G401 (cell line): ENCODE results near the gene CARS1. TPM values are rescaled to one million over a fixed set of nuclear protein-coding genes. Genes with fewer than 3 reads are reported as not detected.

Source experiments
- DNase-seq: peaks from one replicate; pipeline ENCODE4 v3.0.0-alpha.2; 2015; ENCODE audit warnings: low spot score
- in situ Hi-C: cut with HindIII; loops from 2 replicates; pipeline ENCODE4 v1.10.0; 2016; ENCODE audit warnings: low sequenced_read_pairs, mixed read lengths
- total RNA-seq: library from RNA; depleted of rRNA; stranded (reverse); fragments of >200 nt; shearing (Covaris generic); gene quantifications from 2 replicates; pipeline ENCODE4 v1.2.3, GENCODE V29; 2014; rRNA removed

Gene CARS1
- total RNA-seq = 23.2 and 24.0 TPM in 2 replicates

GRCh38 chr11:3057069-3057963 lies at the start of gene CARS1:
TSS of gene CARS1 (minus strand) at chr11:3057423. CDS start at chr11:3057367, 56 bp downstream.
- peak; percentile 93 for DNase-seq
- in situ Hi-C loops = no loop called here

GRCh38 chr11:3105791-3106735 lies 48.8 kb upstream of the CARS1 start:
- no peak for DNase-seq
- in situ Hi-C loops = no loop called here

- in situ Hi-C loops = no loop called here
Observed at GRCh38 chr11:3104961-3105790, 48.0 kb upstream of the CARS1 start.

GRCh38 chr11:3104051-3104714 lies 47.0 kb upstream of the CARS1 start:
- in situ Hi-C loops = no loop called here
- no peak for DNase-seq

More at GRCh38 chr11:3104961-3105790, 48.0 kb upstream of the CARS1 start:
- no peak for DNase-seq

GRCh38 chr11:3103076-3103475 lies 45.9 kb upstream of the CARS1 start:
- DNase-seq = no peak

GRCh38 chr11:3102641-3102921 lies 45.4 kb upstream of the CARS1 start:
- no peak for DNase-seq
- in situ Hi-C loops = no loop called here

More at GRCh38 chr11:3103076-3103475, 45.9 kb upstream of the CARS1 start:
- in situ Hi-C loops = no loop called here

- no peak for DNase-seq
- in situ Hi-C loops = no loop called here
Observed at GRCh38 chr11:3101921-3102640, 44.9 kb upstream of the CARS1 start.

GRCh38 chr11:3099178-3099577 lies 42.0 kb upstream of the CARS1 start:
- no peak for DNase-seq
- in situ Hi-C loops = no loop called here

GRCh38 chr11:3096909-3097530 lies 39.8 kb upstream of the CARS1 start:
- no peak for DNase-seq
- in situ Hi-C loops = no loop called here

- in situ Hi-C loops = no loop called here
- DNase-seq = no peak
Observed at GRCh38 chr11:3095712-3096361, 38.6 kb upstream of the CARS1 start.

GRCh38 chr11:3094223-3094824 lies 37.1 kb upstream of the CARS1 start:
- no peak for DNase-seq
- in situ Hi-C loops = no loop called here

- DNase-seq = peak; percentile 1
- in situ Hi-C loops = no loop called here
Observed at GRCh38 chr11:3093281-3094191, 36.3 kb upstream of the CARS1 start.

- DNase-seq = no peak
- in situ Hi-C loops = no loop called here
Observed at GRCh38 chr11:3092603-3093141, 35.4 kb upstream of the CARS1 start.

- DNase-seq = peak; percentile 62
- in situ Hi-C loops = no loop called here
Observed at GRCh38 chr11:3091846-3092602, 34.8 kb upstream of the CARS1 start.
